Activated CD8-positive, alpha-beta memory T cell treated with anti-CD3 and anti-CD28 coated beads for 4 hours (primary cell): ENCODE measurements around the gene PTPRN2.

Source experiments
- DNase-seq, 2 donors: peaks; one replicate each; pipeline ENCODE4 v3.0.0-alpha.2; 2020; ENCODE audit warnings: low read depth in 2 of 2

PTPRN2 gene

DNA sequence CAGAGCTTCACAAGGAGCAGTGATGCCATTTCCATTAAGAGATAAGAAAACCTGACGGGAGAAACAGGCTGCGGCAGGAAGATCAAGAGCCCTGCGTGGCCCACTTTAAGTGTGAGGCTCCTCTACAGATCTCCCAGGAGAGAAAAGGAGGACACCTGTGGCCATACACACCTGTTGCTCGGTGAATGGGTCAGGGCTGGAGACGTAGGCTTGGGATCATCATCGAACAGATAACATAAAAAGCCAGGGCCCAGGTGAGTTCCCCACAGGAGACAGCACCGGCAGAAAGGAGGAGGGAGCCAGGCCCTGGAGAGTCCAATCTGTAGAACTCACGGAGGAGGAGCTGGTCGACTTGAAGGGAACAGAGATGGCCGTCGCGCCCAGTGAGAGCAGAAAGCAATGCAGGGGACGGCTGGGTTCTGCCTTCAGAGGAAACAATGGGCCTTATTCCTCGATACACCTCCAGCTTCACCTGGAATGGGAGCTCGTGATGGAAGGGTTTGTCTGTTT, 694.0 kb downstream of the PTPRN2 start:
- no peak for DNase-seq

- DNase-seq = no peak
These were observed 694.7 kb downstream of the PTPRN2 start for GRCh38 chr7:157892751-157893523.

- no peak for DNase-seq
These were observed 696.7 kb downstream of the PTPRN2 start for GRCh38 chr7:157890921-157891401.

DNA sequence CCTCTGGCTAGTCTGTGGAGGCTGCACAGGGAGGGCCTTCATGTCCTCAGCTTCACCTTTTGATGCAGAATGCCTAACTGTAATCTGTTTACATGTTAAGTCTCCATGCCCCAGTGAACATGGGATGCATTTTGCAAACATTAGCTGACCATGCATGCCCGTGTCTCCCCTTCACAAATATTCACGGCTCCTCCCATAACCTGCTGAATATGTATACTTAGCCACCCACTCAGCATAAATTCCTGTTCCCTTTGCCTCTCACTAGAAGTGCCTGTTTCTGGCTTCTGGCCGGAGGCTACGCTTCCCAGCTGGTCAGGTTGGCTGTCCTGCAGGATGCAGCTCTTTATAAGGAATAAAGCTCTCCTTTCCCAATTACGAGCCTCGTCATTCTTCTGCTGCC, 698.1 kb downstream of the PTPRN2 start:
- no peak for DNase-seq

DNA sequence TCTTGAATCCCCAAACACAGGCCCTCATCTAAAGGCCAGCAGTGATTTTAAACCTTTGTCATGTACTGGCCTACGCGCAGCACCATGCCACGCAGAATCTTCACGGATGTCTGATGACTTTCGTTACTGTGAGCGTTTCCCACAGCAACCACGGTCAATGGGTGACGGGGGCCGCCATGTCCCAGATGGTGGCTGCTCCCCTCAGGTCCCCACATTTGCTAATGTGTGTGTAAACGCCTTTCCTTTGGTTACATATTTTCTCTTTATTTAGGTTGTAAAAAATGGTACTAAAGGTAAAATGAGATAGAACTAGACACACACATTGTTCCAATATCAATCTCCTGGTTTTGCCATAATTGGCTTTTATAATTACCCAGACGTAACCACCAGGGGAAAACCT, 699.0 kb downstream of the PTPRN2 start:
- no peak for DNase-seq

DNA sequence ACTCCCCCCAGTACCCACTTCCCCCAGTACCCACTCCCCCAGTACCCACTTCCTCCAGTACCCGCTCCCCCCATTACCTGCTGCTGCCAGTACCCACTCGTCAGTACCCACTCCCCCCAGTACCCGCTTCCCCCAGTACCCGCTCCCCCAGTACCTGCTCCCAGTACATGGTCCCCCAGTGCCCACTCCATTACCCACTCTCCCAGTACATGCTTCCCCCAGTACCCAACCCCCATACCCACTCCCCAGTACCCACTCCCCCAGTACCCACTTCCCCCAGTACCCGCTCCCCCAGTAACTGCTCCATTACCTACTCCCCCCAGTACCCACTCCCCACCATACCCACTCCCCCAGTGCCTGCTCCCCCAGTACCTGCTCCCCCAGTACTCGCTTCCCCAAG, 700.2 kb downstream of the PTPRN2 start:
- DNase-seq = no peak

DNA sequence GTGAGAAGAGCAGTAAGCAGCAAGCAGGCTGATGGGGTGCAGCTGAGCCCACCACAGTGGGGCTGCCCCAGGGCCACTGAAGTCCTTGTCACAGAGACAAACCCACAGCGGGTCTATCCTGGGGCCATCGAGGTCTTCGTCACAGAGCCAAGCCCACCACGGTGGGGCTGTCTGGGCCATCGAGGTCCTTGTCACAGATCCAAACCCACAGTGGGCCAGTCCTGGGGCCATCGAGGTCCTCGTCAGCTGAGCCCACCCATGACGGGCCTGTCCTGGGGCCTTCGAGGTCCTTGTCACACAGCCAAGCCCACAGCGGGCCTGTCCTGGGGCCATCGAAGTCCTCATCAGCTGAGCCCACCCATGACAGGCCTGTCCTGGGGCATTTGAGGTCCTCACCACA, 700.9 kb downstream of the PTPRN2 start:
- no peak for DNase-seq

DNA sequence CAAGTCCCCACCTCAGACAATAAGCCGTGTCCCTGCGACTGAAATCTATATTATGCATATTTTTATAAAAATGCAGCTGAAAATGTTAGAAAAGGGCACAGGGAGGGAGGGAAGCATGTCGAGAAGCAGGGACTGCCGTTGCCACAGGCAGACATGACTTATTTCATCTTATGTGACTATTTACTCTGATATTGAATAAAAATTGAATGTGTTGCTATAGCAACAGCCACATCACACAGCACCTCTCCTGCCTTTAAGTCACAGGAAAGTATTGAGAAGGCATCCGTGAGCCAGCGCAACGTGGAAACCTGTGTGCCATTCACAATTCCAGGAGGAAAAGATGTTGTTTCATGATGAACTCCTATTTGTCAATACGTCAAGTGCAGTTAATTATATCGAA, 701.4 kb downstream of the PTPRN2 start:
- DNase-seq = no peak

- no peak for DNase-seq
These were observed 702.5 kb downstream of the PTPRN2 start for GRCh38 chr7:157885140-157885539.

DNA sequence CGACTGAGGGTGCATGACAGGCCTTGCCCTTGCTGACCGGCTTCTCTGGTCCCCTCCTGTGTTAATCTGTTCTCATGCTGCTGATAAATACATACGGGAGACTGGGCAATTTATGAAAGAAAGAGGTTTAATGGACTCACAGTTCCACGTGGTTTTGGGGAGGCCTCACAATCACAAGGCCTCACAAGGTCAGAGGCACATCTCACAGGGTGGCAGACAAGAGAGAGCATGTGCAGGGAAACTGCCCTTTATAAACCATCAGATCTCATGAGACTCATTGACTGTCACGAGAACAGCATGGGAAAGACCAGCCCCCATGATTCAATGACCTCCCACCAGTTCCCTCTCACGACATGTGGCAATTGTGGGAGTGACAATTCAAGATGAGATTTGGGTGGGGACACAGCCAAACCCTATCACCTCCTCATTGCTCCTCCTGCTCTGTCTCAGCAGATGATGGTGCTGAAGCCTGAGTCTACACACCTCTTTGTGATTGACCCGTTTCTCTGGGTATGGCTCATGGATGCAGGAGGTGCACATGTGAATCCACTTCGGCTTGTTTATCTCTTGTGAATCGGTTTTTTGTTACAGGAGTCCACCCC, 703.1 kb downstream of the PTPRN2 start:
- no peak for DNase-seq

DNA sequence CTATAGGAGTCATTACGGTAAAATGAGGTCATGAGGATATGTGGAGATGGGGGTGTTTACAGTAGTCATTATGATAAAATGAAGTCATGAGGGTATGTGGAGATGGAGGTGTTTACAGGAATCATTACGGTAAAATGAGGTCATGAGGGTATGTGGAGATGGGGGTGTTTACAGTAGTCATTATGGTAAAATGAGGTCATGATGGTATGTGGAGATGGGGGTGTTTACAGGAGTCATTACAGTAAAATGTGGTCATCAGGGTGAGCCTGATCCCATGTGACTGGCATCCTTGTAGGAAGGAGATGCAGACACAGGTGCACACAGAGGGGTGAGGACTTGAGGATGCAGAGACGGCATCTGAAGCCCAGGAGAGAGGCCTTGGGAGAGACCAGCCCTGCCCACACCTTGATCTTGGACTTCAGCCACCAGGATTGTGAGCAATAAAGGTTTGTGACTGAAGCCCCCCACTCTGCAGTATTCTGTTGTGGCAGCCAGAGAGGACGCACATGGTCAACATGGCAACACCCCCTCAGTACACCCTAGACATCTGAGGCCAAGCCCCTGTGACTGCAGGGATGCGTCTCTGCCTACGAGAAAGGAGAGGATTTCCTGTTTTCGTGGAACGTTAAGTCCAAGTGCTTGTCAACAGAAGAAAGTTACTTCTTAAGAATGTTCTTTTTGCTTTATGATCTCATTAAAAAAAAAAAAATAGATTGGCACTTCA, 706.4 kb downstream of the PTPRN2 start:
- no peak for DNase-seq

GRCh38 chr7:157879391-157879790, 708.2 kb downstream of the PTPRN2 start:
- DNase-seq = no peak

GRCh38 chr7:157877298-157878090, 710.1 kb downstream of the PTPRN2 start:
- DNase-seq = no peak

GRCh38 chr7:157876469-157877285, 710.9 kb downstream of the PTPRN2 start:
- no peak for DNase-seq

DNA sequence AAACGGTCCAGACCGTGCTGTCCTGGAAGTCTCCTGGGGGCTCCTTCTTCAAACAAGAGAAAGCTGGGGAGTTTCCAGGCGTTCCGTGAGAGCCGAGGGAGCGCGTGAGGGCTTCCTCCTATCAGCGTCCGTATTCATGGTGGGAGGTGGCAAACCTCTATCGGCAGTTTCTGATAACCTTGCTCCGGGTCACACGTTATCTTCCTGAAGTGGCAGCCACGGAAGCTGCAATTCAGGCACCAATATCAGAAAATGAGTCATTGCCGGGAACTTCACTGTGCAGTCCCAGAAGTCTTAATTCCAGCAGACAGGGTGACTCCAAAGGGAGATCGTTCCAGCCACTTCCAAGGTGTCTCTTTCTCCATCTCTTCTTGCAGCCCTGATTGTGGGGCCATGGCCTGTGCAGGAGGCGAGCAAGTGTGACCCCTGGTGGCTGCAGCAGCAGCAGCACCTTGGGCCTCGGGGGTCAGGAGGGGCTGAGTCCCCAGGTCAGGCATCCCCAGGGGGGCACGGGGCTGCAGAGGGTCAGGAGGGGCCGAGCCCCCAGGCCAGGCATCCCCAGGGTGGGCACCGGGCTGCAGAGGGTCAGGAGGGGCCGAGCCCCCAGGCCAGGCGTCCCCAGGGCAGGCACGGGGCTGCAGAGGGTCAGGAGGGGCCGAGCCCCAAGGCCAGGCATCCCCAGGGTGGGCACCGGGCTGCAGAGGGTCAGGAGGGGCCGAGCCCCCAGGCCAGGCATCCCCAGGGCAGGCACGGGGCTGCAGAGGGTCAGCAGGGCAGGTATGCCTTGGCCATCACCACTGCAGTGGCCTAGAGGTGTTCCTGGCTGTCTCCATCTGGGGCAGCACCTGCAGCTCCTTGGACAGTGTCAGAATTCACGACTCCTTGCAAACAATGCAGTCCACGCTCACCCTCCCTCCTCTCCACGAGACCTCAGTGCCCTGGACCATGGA, 712.1 kb downstream of the PTPRN2 start:
- no peak for DNase-seq

DNA sequence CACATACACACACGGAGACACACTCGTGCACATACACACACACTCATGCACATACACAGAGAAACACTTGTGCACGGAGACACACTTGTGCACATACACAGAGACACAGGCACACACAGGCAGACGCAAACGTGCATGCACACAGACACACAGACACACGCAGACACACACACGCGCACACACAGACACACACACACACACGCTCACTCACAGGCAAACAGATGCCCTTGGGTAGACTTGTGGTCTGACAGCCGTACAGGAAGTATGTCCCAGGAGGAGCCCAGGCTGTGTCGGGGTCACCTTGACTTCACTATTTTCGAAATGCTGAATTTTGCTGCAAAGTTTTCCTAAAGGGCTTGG, 712.8 kb downstream of the PTPRN2 start:
- no peak for DNase-seq

- no peak for DNase-seq
These were observed 713.3 kb downstream of the PTPRN2 start for GRCh38 chr7:157874208-157874816.

DNA sequence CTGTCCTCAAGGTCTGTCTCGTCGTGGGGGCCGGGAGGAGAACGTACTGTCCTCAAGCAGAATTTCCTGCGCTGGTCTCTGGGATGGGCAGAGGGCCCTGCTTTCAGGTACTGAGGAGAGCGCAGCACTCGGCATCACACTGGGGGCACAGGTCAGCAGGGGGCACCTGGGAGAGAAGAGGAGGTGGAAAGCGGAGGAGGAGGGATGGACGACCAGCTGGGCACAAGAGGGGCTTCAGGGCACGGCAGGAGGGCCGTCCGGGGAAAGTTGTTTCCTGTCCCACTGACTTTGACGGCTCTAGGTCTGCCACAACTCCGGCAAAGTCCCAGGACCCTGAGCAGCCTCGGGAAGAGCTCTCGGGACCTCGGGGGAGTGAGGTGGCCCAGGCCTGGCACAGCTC, 714.0 kb downstream of the PTPRN2 start:
- no peak for DNase-seq

DNA sequence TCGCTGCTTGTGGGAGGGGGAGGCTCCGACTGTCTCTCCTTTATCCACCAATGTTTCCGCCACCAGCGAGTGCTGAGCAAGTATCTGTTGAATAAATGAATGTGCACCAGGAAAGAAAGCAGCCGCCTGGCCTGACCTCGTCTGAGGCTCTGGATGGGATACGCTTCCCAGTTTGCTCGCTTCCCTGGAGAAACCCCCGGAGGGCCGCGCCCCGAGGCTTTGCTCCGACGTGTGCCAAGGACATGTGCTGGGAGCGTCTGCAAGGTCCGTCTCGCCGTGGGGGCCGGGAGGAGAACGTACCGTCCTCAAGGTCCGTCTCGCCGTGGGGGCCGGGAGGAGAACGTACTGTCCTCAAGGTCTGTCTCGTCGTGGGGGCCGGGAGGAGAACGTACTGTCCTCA, 714.4 kb downstream of the PTPRN2 start:
- DNase-seq = no peak
